SK-N-SH treated with all-trans-retinoic acid at 6 μM for 48 hours (cell line): Measurements from ENCODE around the gene TSR1.

Source experiments
- ATAC-seq: fragments of 200-7000 bp; cut with Tn5 transposase; 3 replicates; pipeline ENCODE4 v1.9.1; 2020; ENCODE audit warnings: mild to moderate bottlenecking, moderate library complexity
- ARNTL ChIP-seq: fragments of 450-650 bp; formaldehyde crosslinking; IDR thresholded peaks from 2 replicates; pipeline ENCODE4 v1.5.0; 2020; ENCODE audit warnings: low read depth, mild to moderate bottlenecking, moderate library complexity, borderline replicate concordance
- BACH2 ChIP-seq: fragments of 250-450 bp; sonication (Bioruptor Pico); IDR thresholded peaks from 2 replicates; pipeline ENCODE4 v1.9.0; 2021; ENCODE audit warnings: mild to moderate bottlenecking, borderline replicate concordance
- CREB5 ChIP-seq: fragments of 250-450 bp; sonication (Bioruptor Pico); IDR thresholded peaks from 2 replicates; pipeline ENCODE4 v1.5.1; 2020; ENCODE audit warnings: low read depth, mild to moderate bottlenecking, moderate library complexity
- CSDC2 ChIP-seq: fragments of 250-450 bp; sonication (Bioruptor Pico); IDR thresholded peaks from 2 replicates; pipeline ENCODE4 v1.5.0; 2020; ENCODE audit warnings: mild to moderate bottlenecking, moderate library complexity
- CSRNP3 ChIP-seq: fragments of 250-450 bp; sonication (Bioruptor Pico); IDR thresholded peaks from 2 replicates; pipeline ENCODE4 v1.5.1; 2021; ENCODE audit warnings: mild to moderate bottlenecking, moderate library complexity
- GLIS3 ChIP-seq: fragments of 250-450 bp; sonication (Bioruptor Pico); IDR thresholded peaks from 2 replicates; pipeline ENCODE4 v1.5.0; 2020; ENCODE audit warnings: mild to moderate bottlenecking, moderate library complexity
- ISL1 ChIP-seq: fragments of 250-450 bp; sonication (Bioruptor Pico); IDR thresholded peaks from 2 replicates; pipeline ENCODE4 v2.1.2; 2022; ENCODE audit warnings: mild to moderate bottlenecking, moderate library complexity
- OSR1 ChIP-seq: fragments of 250-450 bp; sonication (Bioruptor Pico); IDR thresholded peaks from 2 replicates; pipeline ENCODE4 v1.8.0; 2022; ENCODE audit warnings: moderate library complexity, mild to moderate bottlenecking, inconsistent platforms
- PATZ1 ChIP-seq: fragments of 250-450 bp; sonication (Bioruptor Pico); IDR thresholded peaks from 2 replicates; pipeline ENCODE4 v1.8.0; 2020; ENCODE audit warnings: mild to moderate bottlenecking, moderate library complexity, borderline replicate concordance
- POU6F1 ChIP-seq: fragments of 250-450 bp; sonication (Bioruptor Pico); IDR thresholded peaks from 2 replicates; pipeline ENCODE4 v1.8.0; 2021; ENCODE audit warnings: low read depth, mild to moderate bottlenecking, moderate library complexity, borderline replicate concordance
- SNAI2 ChIP-seq: fragments of 250-450 bp; sonication (Bioruptor Pico); IDR thresholded peaks from 2 replicates; pipeline ENCODE4 v1.5.0; 2020; ENCODE audit warnings: mild to moderate bottlenecking, moderate library complexity
- TOX ChIP-seq: fragments of 250-450 bp; sonication (Bioruptor Pico); IDR thresholded peaks from 2 replicates; pipeline ENCODE4 v1.8.0; 2021; ENCODE audit warnings: mild to moderate bottlenecking, moderate library complexity, borderline replicate concordance
- TSHZ2 ChIP-seq: fragments of 250-450 bp; sonication (Bioruptor Pico); IDR thresholded peaks from 2 replicates; pipeline ENCODE4 v1.5.0; 2020; ENCODE audit warnings: mild to moderate bottlenecking, moderate library complexity
- ZC3H10 ChIP-seq: fragments of 250-450 bp; sonication (Bioruptor Pico); IDR thresholded peaks from 2 replicates; pipeline ENCODE4 v1.5.1; 2021; ENCODE audit warnings: mild to moderate bottlenecking, moderate library complexity
- ZFP3 ChIP-seq: fragments of 250-450 bp; sonication (Bioruptor Pico); IDR thresholded peaks from 2 replicates; pipeline ENCODE4 v1.5.0; 2020; ENCODE audit warnings: mild to moderate bottlenecking, moderate library complexity
- ZFP30 ChIP-seq: fragments of 450-650 bp; formaldehyde crosslinking; IDR thresholded peaks from 2 replicates; pipeline ENCODE4 v1.5.0; 2022; ENCODE audit warnings: mild to moderate bottlenecking, moderate library complexity
- ZNF565 ChIP-seq: fragments of 450-650 bp; formaldehyde crosslinking; conservative IDR thresholded peaks from 2 replicates; pipeline ENCODE4 v1.5.0; 2020; ENCODE audit warnings: low read depth, mild to moderate bottlenecking, moderate library complexity
- ZNF70 ChIP-seq: fragments of 450-650 bp; formaldehyde crosslinking; IDR thresholded peaks from 2 replicates; pipeline ENCODE4 v1.5.0; 2020; ENCODE audit warnings: mild to moderate bottlenecking, moderate library complexity

The TSR1 gene

GRCh38 chr17:2369551-2370210 is 33.4 kb upstream of the TSR1 start:
- ATAC-seq, result no peak; the same call in 2 of the 3 replicates
- TF ChIP-seq CSRNP3 (CRISPR knock-in tag) (no peak), ISL1 (CRISPR knock-in tag) (no peak), ZNF565 (CRISPR knock-in tag) (no peak), ZFP3 (CRISPR knock-in tag) (no peak)

- TF ChIP-seq ZNF565 (CRISPR knock-in tag) (no peak), POU6F1 (CRISPR knock-in tag) (no peak), ZC3H10 (CRISPR knock-in tag) (no peak), ZNF70 (no peak), ZFP3 (CRISPR knock-in tag) (no peak), CSDC2 (CRISPR knock-in tag) (no peak), TSHZ2 (CRISPR knock-in tag) (no peak), ARNTL (CRISPR knock-in tag) (no peak), CREB5 (CRISPR knock-in tag) (no peak), BACH2 (CRISPR knock-in tag) (no peak)
- TF ChIP-seq, all 23 proteins: peak for 0
- ATAC-seq, result no peak
Observed at GRCh38 chr17:2369039-2369438, 32.8 kb upstream of the TSR1 start.

- TF ChIP-seq ZNF565 (CRISPR knock-in tag) (no peak), CREB5 (CRISPR knock-in tag) (no peak), SNAI2 (CRISPR knock-in tag) (no peak), ZFP30 (CRISPR knock-in tag) (no peak), ISL1 (CRISPR knock-in tag) (no peak), ZFP3 (CRISPR knock-in tag) (no peak), TSHZ2 (CRISPR knock-in tag) (no peak), GLIS3 (CRISPR knock-in tag) (no peak), POU6F1 (CRISPR knock-in tag) (no peak), ARNTL (CRISPR knock-in tag) (no peak), OSR1 (no peak), CSDC2 (CRISPR knock-in tag) (no peak), PATZ1 (CRISPR knock-in tag) (no peak), TOX (CRISPR knock-in tag) (no peak), CSRNP3 (CRISPR knock-in tag) (no peak), ZC3H10 (CRISPR knock-in tag) (no peak)
- TF ChIP-seq, all 23 proteins: peak for 0
- no peak for ATAC-seq
Observed at GRCh38 chr17:2368359-2368758, 32.1 kb upstream of the TSR1 start.
